Measurements from ENCODE around the gene DOCK7.

- TF ChIP-seq REST (IDR thresholded peaks at IDR 0.05) (peak; percentile 85), CTCF (IDR thresholded peaks at IDR 0.05; ENCODE audit: low read depth, low read length, missing input control) (no peak), NR2F2 (IDR thresholded peaks at IDR 0.05) (no peak), TAF1 (conservative IDR thresholded peaks at IDR 0.05) (peak; percentile 21), MAX (IDR thresholded peaks at IDR 0.05) (peak; percentile 63), RAD21 (IDR thresholded peaks at IDR 0.05) (peak; percentile 48), SP1 (IDR thresholded peaks at IDR 0.05) (peak; percentile 85), RXRA (IDR thresholded peaks at IDR 0.05) (peak; percentile 68 to 85)
These were observed 75.4 kb downstream of the DOCK7 start for GRCh38 chr1:62612770-62613169.

All from liver (tissue), 3 donors.